ENCODE measurements around the gene SPTBN1. TPM values are rescaled to one million over a fixed set of nuclear protein-coding genes. Genes with fewer than 3 reads are reported as not detected.
A peak's percentile ranks its signal among the peaks of the same experiment; 100 is the strongest.

Gene SPTBN1
- total and polyA plus RNA-seq, 2 experiments from 2014 or later = 58.1 to 204 TPM

DNA sequence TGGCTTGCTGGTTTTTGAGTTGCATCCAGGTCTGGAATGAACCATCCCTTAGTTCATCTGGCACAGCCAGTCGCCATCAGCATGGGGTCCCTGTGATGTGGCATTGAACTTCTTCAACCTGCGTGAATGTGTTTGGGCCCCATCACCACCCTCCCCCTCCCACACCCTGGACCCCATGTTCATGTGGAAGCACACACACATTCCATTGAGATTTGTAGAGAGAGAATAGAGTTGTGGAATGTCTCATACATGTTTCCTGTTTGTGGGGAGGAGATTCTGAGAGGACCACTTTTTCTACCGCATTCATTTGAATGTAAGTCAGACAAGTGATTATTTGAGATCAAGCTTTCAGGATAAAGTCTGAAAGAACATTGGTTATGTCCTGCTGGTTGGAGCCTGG, 149.7 kb downstream of the SPTBN1 start:
- Histone ChIP-seq H3K27me3 (ENCODE audit: insufficient read depth) (no peaks in the 10 kb centered on the region), H3K79me2 (replicated peaks; ENCODE audit: insufficient read depth) (peaks cover 100% of the 10 kb centered on the region)

DNA sequence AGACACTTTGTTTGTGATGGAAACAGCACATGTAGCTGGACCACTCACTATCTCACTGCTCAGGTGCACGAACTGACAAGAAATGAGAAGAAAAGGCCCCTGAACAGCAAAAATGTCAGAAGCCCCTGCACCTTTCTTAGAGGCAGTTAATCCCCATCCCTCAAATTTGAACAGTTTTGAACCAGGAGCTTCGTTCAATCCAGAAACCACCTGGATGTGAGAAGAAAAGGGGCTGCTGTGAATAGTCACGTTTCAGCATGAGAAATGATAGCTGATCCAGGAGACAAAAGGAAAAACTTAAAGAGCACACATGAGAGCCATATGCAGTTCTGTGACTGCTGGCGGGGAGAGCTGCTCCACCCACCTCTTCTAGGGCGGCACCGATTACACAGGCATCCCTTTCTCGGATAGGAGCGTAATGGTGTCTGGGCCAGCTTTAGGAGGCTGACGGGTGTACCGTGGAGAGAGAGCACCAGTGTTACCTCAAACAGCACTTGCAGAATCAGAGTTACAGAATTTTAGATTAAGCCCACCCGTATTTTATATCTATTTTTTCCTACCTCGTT, 150.3 kb downstream of the SPTBN1 start:
- H3K4me1 Mint-ChIP-seq = peaks cover 74% of the 10 kb centered on the region
- TF ChIP-seq POLR2AphosphoS5 (IDR thresholded peaks at IDR 0.05; ENCODE audit: low read depth) (no peak), JUNB (IDR thresholded peaks at IDR 0.05; ENCODE audit: unreplicated experiment) (no peak), ZNF331 (CRISPR knock-in tag; IDR thresholded peaks at IDR 0.05; ENCODE audit: low read depth) (no peak), EZH2 (IDR thresholded peaks at IDR 0.05; ENCODE audit: low read depth, unreplicated experiment) (no peak)
- TF ChIP-seq, protein P1, sequence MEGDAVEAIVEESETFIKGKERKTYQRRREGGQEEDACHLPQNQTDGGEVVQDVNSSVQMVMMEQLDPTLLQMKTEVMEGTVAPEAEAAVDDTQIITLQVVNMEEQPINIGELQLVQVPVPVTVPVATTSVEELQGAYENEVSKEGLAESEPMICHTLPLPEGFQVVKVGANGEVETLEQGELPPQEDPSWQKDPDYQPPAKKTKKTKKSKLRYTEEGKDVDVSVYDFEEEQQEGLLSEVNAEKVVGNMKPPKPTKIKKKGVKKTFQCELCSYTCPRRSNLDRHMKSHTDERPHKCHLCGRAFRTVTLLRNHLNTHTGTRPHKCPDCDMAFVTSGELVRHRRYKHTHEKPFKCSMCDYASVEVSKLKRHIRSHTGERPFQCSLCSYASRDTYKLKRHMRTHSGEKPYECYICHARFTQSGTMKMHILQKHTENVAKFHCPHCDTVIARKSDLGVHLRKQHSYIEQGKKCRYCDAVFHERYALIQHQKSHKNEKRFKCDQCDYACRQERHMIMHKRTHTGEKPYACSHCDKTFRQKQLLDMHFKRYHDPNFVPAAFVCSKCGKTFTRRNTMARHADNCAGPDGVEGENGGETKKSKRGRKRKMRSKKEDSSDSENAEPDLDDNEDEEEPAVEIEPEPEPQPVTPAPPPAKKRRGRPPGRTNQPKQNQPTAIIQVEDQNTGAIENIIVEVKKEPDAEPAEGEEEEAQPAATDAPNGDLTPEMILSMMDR (conservative IDR thresholded peaks at IDR 0.05; ENCODE audit: low read depth in 2 of 2) = no peak
- TF ChIP-seq, protein P2, sequence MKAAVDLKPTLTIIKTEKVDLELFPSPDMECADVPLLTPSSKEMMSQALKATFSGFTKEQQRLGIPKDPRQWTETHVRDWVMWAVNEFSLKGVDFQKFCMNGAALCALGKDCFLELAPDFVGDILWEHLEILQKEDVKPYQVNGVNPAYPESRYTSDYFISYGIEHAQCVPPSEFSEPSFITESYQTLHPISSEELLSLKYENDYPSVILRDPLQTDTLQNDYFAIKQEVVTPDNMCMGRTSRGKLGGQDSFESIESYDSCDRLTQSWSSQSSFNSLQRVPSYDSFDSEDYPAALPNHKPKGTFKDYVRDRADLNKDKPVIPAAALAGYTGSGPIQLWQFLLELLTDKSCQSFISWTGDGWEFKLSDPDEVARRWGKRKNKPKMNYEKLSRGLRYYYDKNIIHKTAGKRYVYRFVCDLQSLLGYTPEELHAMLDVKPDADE (IDR thresholded peaks at IDR 0.05) = no peak
- TF ChIP-seq, protein P3, sequence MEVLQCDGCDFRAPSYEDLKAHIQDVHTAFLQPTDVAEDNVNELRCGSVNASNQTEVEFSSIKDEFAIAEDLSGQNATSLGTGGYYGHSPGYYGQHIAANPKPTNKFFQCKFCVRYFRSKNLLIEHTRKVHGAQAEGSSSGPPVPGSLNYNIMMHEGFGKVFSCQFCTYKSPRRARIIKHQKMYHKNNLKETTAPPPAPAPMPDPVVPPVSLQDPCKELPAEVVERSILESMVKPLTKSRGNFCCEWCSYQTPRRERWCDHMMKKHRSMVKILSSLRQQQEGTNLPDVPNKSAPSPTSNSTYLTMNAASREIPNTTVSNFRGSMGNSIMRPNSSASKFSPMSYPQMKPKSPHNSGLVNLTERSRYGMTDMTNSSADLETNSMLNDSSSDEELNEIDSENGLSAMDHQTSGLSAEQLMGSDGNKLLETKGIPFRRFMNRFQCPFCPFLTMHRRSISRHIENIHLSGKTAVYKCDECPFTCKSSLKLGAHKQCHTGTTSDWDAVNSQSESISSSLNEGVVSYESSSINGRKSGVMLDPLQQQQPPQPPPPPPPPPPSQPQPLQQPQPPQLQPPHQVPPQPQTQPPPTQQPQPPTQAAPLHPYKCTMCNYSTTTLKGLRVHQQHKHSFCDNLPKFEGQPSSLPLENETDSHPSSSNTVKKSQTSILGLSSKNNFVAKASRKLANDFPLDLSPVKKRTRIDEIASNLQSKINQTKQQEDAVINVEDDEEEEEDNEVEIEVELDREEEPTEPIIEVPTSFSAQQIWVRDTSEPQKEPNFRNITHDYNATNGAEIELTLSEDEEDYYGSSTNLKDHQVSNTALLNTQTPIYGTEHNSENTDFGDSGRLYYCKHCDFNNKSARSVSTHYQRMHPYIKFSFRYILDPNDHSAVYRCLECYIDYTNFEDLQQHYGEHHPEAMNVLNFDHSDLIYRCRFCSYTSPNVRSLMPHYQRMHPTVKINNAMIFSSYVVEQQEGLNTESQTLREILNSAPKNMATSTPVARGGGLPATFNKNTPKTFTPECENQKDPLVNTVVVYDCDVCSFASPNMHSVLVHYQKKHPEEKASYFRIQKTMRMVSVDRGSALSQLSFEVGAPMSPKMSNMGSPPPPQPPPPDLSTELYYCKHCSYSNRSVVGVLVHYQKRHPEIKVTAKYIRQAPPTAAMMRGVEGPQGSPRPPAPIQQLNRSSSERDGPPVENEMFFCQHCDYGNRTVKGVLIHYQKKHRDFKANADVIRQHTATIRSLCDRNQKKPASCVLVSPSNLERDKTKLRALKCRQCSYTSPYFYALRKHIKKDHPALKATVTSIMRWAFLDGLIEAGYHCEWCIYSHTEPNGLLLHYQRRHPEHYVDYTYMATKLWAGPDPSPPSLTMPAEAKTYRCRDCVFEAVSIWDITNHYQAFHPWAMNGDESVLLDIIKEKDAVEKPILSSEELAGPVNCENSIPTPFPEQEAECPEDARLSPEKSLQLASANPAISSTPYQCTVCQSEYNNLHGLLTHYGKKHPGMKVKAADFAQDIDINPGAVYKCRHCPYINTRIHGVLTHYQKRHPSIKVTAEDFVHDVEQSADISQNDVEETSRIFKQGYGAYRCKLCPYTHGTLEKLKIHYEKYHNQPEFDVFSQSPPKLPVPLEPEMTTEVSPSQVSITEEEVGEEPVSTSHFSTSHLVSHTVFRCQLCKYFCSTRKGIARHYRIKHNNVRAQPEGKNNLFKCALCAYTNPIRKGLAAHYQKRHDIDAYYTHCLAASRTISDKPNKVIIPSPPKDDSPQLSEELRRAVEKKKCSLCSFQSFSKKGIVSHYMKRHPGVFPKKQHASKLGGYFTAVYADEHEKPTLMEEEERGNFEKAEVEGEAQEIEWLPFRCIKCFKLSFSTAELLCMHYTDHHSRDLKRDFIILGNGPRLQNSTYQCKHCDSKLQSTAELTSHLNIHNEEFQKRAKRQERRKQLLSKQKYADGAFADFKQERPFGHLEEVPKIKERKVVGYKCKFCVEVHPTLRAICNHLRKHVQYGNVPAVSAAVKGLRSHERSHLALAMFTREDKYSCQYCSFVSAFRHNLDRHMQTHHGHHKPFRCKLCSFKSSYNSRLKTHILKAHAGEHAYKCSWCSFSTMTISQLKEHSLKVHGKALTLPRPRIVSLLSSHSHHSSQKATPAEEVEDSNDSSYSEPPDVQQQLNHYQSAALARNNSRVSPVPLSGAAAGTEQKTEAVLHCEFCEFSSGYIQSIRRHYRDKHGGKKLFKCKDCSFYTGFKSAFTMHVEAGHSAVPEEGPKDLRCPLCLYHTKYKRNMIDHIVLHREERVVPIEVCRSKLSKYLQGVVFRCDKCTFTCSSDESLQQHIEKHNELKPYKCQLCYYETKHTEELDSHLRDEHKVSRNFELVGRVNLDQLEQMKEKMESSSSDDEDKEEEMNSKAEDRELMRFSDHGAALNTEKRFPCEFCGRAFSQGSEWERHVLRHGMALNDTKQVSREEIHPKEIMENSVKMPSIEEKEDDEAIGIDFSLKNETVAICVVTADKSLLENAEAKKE (CRISPR knock-in tag; IDR thresholded peaks at IDR 0.05) = no peak

More for the DNA sequence above, 149.7 kb downstream of the SPTBN1 start:
- Mint-ChIP-seq H3K27ac (no peak overlapping the region; the same call in 1 of the 2 replicates), H3K9me3 (no peaks in the 10 kb centered on the region), H3K27me3 (ENCODE audit: insufficient read depth, low read depth, poor library complexity) (peaks cover 4% of the 10 kb centered on the region), H3K4me1 (peaks cover 78% of the 10 kb centered on the region), H3K4me3 (no peak overlapping the region), H3K36me3 (ENCODE audit: low read depth) (peaks cover 6% of the 10 kb centered on the region)
- Histone ChIP-seq H4K20me1 (replicated peaks; ENCODE audit: insufficient read depth) (peaks cover 83% of the 10 kb centered on the region), H2AFZ (no peak overlapping the region), H3K4me1 (ENCODE audit: insufficient read depth) (peaks cover 52% of the 10 kb centered on the region), H3K4me3 (no peak overlapping the region), H3K9me2 (ENCODE audit: insufficient read depth) (no peaks in the 10 kb centered on the region), H3F3A (replicated peaks; ENCODE audit: low read depth) (no peaks in the 10 kb centered on the region), H3K4me2 (no peak overlapping the region), H3K27ac (ENCODE audit: low read depth) (0 out of 2 replicates have a peak overlapping the region, but pooled peaks have one; percentile 19), H3K36me3 (ENCODE audit: insufficient read depth) (peaks cover 4% of the 10 kb centered on the region; the same call in 1 of the 2 replicates)
- TF ChIP-seq JUNB (IDR thresholded peaks at IDR 0.05; ENCODE audit: unreplicated experiment) (no peak), STAT1 (IDR thresholded peaks at IDR 0.05; ENCODE audit: unreplicated experiment) (no peak), NANOG (IDR thresholded peaks at IDR 0.05; ENCODE audit: borderline replicate concordance) (no peak), ZNF331 (CRISPR knock-in tag; IDR thresholded peaks at IDR 0.05; ENCODE audit: low read depth) (no peak)
- no peak for ATAC-seq
- no peak for DNase-seq (ENCODE audit: low spot score)

More for the DNA sequence above, 150.3 kb downstream of the SPTBN1 start:
- H3K27ac ChIP-seq (ENCODE audit: low read depth) = 0 out of 2 replicates have a peak overlapping the region, but pooled peaks have one; percentile 19
- H4K20me1 ChIP-seq (replicated peaks; ENCODE audit: insufficient read depth) = peaks cover 78% of the 10 kb centered on the region
- no peak for DNase-seq (ENCODE audit: low spot score)
- H3K9me2 ChIP-seq (ENCODE audit: insufficient read depth) = no peaks in the 10 kb centered on the region
- peaks cover 100% of the 10 kb centered on the region for H3K79me2 ChIP-seq (replicated peaks; ENCODE audit: insufficient read depth)
- peaks cover 53% of the 10 kb centered on the region for H3K4me1 ChIP-seq (ENCODE audit: insufficient read depth)
- peaks cover 1% of the 10 kb centered on the region; the same call in 1 of the 2 replicates for H3K36me3 ChIP-seq (ENCODE audit: insufficient read depth)
- no peaks in the 10 kb centered on the region for H3K27me3 ChIP-seq (ENCODE audit: insufficient read depth)
- no peak overlapping the region for H2AFZ ChIP-seq
- ATAC-seq = peak; percentile 18
- H3K4me2 ChIP-seq = no peak overlapping the region
- Mint-ChIP-seq H3K27me3 (ENCODE audit: insufficient read depth, low read depth, poor library complexity) (peaks cover 4% of the 10 kb centered on the region), H3K9me3 (no peaks in the 10 kb centered on the region), H3K4me3 (no peak overlapping the region), H3K36me3 (ENCODE audit: low read depth) (peaks cover 6% of the 10 kb centered on the region; the same call in 2 of the 3 replicates), H3K27ac (no peak overlapping the region; the same call in 1 of the 2 replicates)
- no peak overlapping the region for H3K4me3 ChIP-seq
- no peaks in the 10 kb centered on the region for H3F3A ChIP-seq (replicated peaks; ENCODE audit: low read depth)

Measured in GM23338 (cell line).